Measurements from ENCODE around the gene PRDM2.

- TF ChIP-seq CTCF (IDR thresholded peaks at IDR 0.05) (peak; percentile 21 to 51 (median 37)), POLR2A (IDR thresholded peaks at IDR 0.05) (no peak)
Measured at GRCh38 chr1:13828454-13829151, 128.6 kb downstream of the PRDM2 start.
